Uterus (tissue), 2 donors: ENCODE results near the gene XDH.

Experiments used
- POLR2A ChIP-seq, 2 donors: fragments of 450-650 bp; IDR thresholded peaks; one replicate each; pipeline ENCODE4 v1.6.1; 2016; ENCODE audit warnings: antibody characterized with exemption in 2 of 2, mild to moderate bottlenecking in 1 of 2, moderate library complexity in 1 of 2
- TF ChIP-seq, protein P1 (sequence below), 4 experiments: fragments of 200-600 bp in 2 of 4; fragments of 450-650 bp in 2 of 4; sonication (generic) in 2 of 4; IDR thresholded peaks; one replicate each; pipeline ENCODE4 v1.5.1; 2016 to 2019; ENCODE audit warnings: antibody characterized with exemption in 4 of 4, mild to moderate bottlenecking in 2 of 4, moderate library complexity in 1 of 4

DNA sequence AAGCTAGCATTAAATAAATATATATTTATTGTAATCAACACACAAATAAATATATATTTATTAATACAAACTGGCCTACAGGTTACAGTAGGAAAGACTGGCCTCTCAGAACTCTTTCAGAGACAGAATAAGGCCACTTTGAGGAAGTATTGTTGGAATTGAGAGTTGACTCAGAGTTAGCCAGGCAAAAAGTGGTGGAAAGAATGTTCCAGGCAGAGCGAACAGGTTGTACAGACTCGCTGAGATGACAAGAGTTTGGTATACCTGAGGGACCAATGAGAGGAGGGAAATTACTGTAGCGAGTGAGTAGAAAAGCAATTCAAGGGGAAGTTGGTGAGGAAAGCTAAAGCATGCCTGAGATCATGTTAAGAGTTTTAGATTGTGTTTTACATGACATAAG is 19.0 kb upstream of the XDH start:
- no peak for TF ChIP-seq POLR2A (IDR thresholded peaks at IDR 0.05)
- TF ChIP-seq, protein P1, sequence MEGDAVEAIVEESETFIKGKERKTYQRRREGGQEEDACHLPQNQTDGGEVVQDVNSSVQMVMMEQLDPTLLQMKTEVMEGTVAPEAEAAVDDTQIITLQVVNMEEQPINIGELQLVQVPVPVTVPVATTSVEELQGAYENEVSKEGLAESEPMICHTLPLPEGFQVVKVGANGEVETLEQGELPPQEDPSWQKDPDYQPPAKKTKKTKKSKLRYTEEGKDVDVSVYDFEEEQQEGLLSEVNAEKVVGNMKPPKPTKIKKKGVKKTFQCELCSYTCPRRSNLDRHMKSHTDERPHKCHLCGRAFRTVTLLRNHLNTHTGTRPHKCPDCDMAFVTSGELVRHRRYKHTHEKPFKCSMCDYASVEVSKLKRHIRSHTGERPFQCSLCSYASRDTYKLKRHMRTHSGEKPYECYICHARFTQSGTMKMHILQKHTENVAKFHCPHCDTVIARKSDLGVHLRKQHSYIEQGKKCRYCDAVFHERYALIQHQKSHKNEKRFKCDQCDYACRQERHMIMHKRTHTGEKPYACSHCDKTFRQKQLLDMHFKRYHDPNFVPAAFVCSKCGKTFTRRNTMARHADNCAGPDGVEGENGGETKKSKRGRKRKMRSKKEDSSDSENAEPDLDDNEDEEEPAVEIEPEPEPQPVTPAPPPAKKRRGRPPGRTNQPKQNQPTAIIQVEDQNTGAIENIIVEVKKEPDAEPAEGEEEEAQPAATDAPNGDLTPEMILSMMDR (IDR thresholded peaks at IDR 0.05), result no peak
